WI38 (cell line): ENCODE results near the gene H6PD.

ENCODE experiments used
- H3K4me3 ChIP-seq: 2 replicates; pipeline ENCODE4 v1.5.1; 2011; ENCODE audit warnings: low read depth, mild to moderate bottlenecking, control low read depth, low read length
- CTCF ChIP-seq: IDR thresholded peaks from 2 replicates; pipeline ENCODE4 v1.5.1; 2012; ENCODE audit warnings: low read depth, mild to moderate bottlenecking, control low read depth, low read length

The H6PD gene

GRCh38 chr1:9319789-9320519 lies 85.4 kb downstream of the H6PD start:
- no peak for TF ChIP-seq CTCF
- H3K4me3 ChIP-seq: no peak overlapping the region
